Ovary (tissue), 3 donors: Measurements from ENCODE around the gene RBM28.

Source experiments
- CTCF ChIP-seq, 3 donors: fragments of 450-650 bp in 2 of 3; fragments of 200-600 bp in 1 of 3; IDR thresholded peaks; one replicate each; pipeline versions ENCODE4 v1.5.1 to v1.8.0; 2016 to 2022; ENCODE audit warnings: antibody characterized with exemption in 3 of 3, mild to moderate bottlenecking in 1 of 3
- EP300 ChIP-seq: sonication (generic); formaldehyde crosslinking; IDR thresholded peaks from one replicate; pipeline ENCODE4 v1.6.1; 2017; ENCODE audit warnings: antibody characterized with exemption
- POLR2A ChIP-seq: fragments of 450-650 bp; IDR thresholded peaks from one replicate; pipeline ENCODE4 v1.6.1; 2017; ENCODE audit warnings: antibody characterized with exemption, mild to moderate bottlenecking, moderate library complexity
- donor health status: DM: no; HTN: no; CAD: no.

GRCh38 chr7:128365432-128365831, 21.7 kb upstream of the RBM28 start:
- TF ChIP-seq CTCF (IDR thresholded peaks at IDR 0.05) (no peak), POLR2A (no peak), EP300 (no peak)
